HG03280 (cell line): ENCODE data around the gene ASB1.

Source experiments
- ATAC-seq: cut with Tn5 transposase; IDR thresholded peaks from one replicate; pipeline ENCODE4 v1.9.1; 2021; ENCODE audit warnings: mild to moderate bottlenecking, moderate library complexity; ENCODE audit not compliant: unreplicated experiment

Gene ASB1

GRCh38 chr2:238489896-238490295 is 63.2 kb downstream of the ASB1 start:
- ATAC-seq: no peak

GRCh38 chr2:238492840-238493239 is 66.1 kb downstream of the ASB1 start:
- no peak for ATAC-seq

GRCh38 chr2:238493411-238493810 is 66.7 kb downstream of the ASB1 start:
- no peak for ATAC-seq

- ATAC-seq: no peak
Observed at GRCh38 chr2:238493880-238494572, 67.3 kb downstream of the ASB1 start.

GRCh38 chr2:238494573-238494961 is 67.8 kb downstream of the ASB1 start:
- no peak for ATAC-seq

GRCh38 chr2:238495422-238495821 is 68.7 kb downstream of the ASB1 start:
- no peak for ATAC-seq

- ATAC-seq: no peak
Observed at GRCh38 chr2:238496756-238497609, 70.3 kb downstream of the ASB1 start.

- ATAC-seq: no peak
Observed at GRCh38 chr2:238497610-238498005, 70.9 kb downstream of the ASB1 start.

GRCh38 chr2:238498188-238498587 is 71.5 kb downstream of the ASB1 start:
- ATAC-seq: no peak

- no peak for ATAC-seq
Observed at GRCh38 chr2:238498691-238499295, 72.1 kb downstream of the ASB1 start.

GRCh38 chr2:238499731-238500580 is 73.2 kb downstream of the ASB1 start:
- no peak for ATAC-seq

GRCh38 chr2:238501311-238501710 is 74.6 kb downstream of the ASB1 start:
- no peak for ATAC-seq
